RWPE1 (cell line): ENCODE measurements around the gene AP3S1.
"Not testable (repeated sequence)": the region's sequence is repeated elsewhere in the genome, so short reads cannot be mapped to it uniquely, and the experiment has no call there.

Experiments used
- CTCF ChIA-PET: fragments of 350-600 bp; sonication (Branson Sonifier 250); formaldehyde crosslinking; extraction: SDS; loops from one replicate; lab custom pipeline; 2021; lab: Yijun Ruan, JAX
- POLR2A ChIA-PET: fragments of 400-600 bp; formaldehyde crosslinking; extraction: SDS; loops from one replicate; lab custom pipeline; 2020; ENCODE audit warnings: antibody characterized with exemption; ENCODE audit not compliant: low non-redundant PET; lab: Yijun Ruan, JAX
- DNase-seq: peaks from one replicate; pipeline ENCODE4 v3.0.0; 2012; ENCODE audit warnings: low spot score
- H3K27ac ChIP-seq: fragments of 450-650 bp; 2 replicates; pipeline ENCODE4 v1.5.1; 2017
- CTCF ChIP-seq: fragments of 450-650 bp; conservative IDR thresholded peaks from 2 replicates; pipeline ENCODE4 v1.5.1; 2017; ENCODE audit warnings: low read depth, mild to moderate bottlenecking

Gene AP3S1

GRCh38 chr5:115875447-115875846, 33.7 kb downstream of the AP3S1 start:
- DNase-seq = no peak
- POLR2A ChIA-PET = no interaction called here
- H3K27ac ChIP-seq = no peak overlapping the region
- CTCF ChIA-PET = no interaction called here
- no peak for TF ChIP-seq CTCF

GRCh38 chr5:115877342-115877741, 35.6 kb downstream of the AP3S1 start:
- CTCF ChIA-PET = interaction anchor here (0.6 kb wide), 1 partner anchor 24 kb away, joined by 6 read pairs; no protein-coding TSS in a partner anchor
- H3K27ac ChIP-seq, DNase-seq, POLR2A ChIA-PET: not testable (repeated sequence)

- POLR2A ChIA-PET, H3K27ac ChIP-seq, DNase-seq: not testable (repeated sequence)
- CTCF ChIA-PET = interaction anchor here (0.7 kb wide), 1 partner anchor 114 kb away, joined by 3 read pairs; no protein-coding TSS in a partner anchor
Measured at GRCh38 chr5:115882434-115882833, 40.7 kb downstream of the AP3S1 start.

GRCh38 chr5:115884704-115885103, 43.0 kb downstream of the AP3S1 start:
- POLR2A ChIA-PET = no interaction called here
- CTCF ChIA-PET = no interaction called here
- no peak for TF ChIP-seq CTCF
- H3K27ac ChIP-seq = no peak overlapping the region
- no peak for DNase-seq

GRCh38 chr5:115885208-115885607, 43.5 kb downstream of the AP3S1 start:
- POLR2A ChIA-PET, DNase-seq, H3K27ac ChIP-seq, CTCF ChIA-PET: not testable (repeated sequence)

- no peak; the same call in 1 of the 2 replicates for TF ChIP-seq CTCF
- no peak for DNase-seq
- ChIA-PET POLR2A (no interaction called here), CTCF (interaction anchor here (0.6 to 1.4 kb wide), 8 partner anchors 10 to 481 kb away, joined by 3 to 7 read pairs (median 4); no protein-coding TSS in a partner anchor)
- no peak overlapping the region for H3K27ac ChIP-seq
Measured at GRCh38 chr5:115888027-115888426, 46.3 kb downstream of the AP3S1 start.

- CTCF ChIA-PET = interaction anchor here (0.6 kb wide), 1 partner anchor 77 kb away, joined by 3 read pairs; no protein-coding TSS in a partner anchor
- POLR2A ChIA-PET = no interaction called here
- no peak for DNase-seq
Measured at GRCh38 chr5:115892021-115892420, 50.3 kb downstream of the AP3S1 start.

More at GRCh38 chr5:115892021-115892420, 50.3 kb downstream of the AP3S1 start:
- no peak for TF ChIP-seq CTCF
- no peak overlapping the region for H3K27ac ChIP-seq
